K562 (cell line): ENCODE data around the gene IGFALS. TPM values are rescaled to one million over a fixed set of nuclear protein-coding genes. Genes with fewer than 3 reads are reported as not detected.
A peak's percentile ranks its signal among the peaks of the same experiment; 100 is the strongest.

Source experiments
- AFF1 ChIP-seq, 2 experiments: fragments of 450-650 bp; IDR thresholded peaks; 2 replicates each; pipeline ENCODE4 v1.6.1; 2018; ENCODE audit warnings: mild to moderate bottlenecking in 2 of 2, low read depth in 1 of 2; ENCODE audit not compliant: partially characterized antibody in 2 of 2
- BCOR ChIP-seq: fragments of 450-650 bp; IDR thresholded peaks from 2 replicates; pipeline ENCODE4 v1.6.1; 2016
- MXD1 ChIP-seq: fragments of 250-450 bp; sonication (Bioruptor Pico); IDR thresholded peaks from 2 replicates; pipeline ENCODE4 v1.8.0; 2021; ENCODE audit warnings: borderline replicate concordance, mild to moderate bottlenecking, moderate library complexity; ENCODE audit not compliant: poor library complexity, severe bottlenecking
- RBM39 ChIP-seq: fragments of 200-400 bp; formaldehyde crosslinking; optimal IDR thresholded peaks from 2 replicates; pipeline ENCODE3; 2018; ENCODE audit warnings: low read depth, low read length
- RFX5 ChIP-seq: IDR thresholded peaks from 2 replicates; pipeline ENCODE4 v1.6.1; 2011; ENCODE audit warnings: low read depth, mild to moderate bottlenecking, improper control_type of control experiment, low read length
- SOX6 ChIP-seq: fragments of 450-650 bp; IDR thresholded peaks from 2 replicates; pipeline ENCODE4 v1.6.1; 2014; ENCODE audit warnings: mild to moderate bottlenecking
- SPI1 ChIP-seq: IDR thresholded peaks from 2 replicates; pipeline ENCODE4 v1.6.1; 2011; ENCODE audit warnings: low read depth, low read length, control low read depth, borderline replicate concordance
- ZFP30 ChIP-seq: fragments of 250-450 bp; sonication (Bioruptor Pico); IDR thresholded peaks from 2 replicates; pipeline ENCODE4 v1.8.0; 2022; ENCODE audit warnings: moderate library complexity, mild to moderate bottlenecking, inconsistent platforms, borderline replicate concordance
- ZNF12 ChIP-seq: sonication (generic); formaldehyde crosslinking; IDR thresholded peaks from 2 replicates; pipeline ENCODE4 v1.4.0; 2020; ENCODE audit warnings: mild to moderate bottlenecking, missing genetic modification reagents
- ZNF76 ChIP-seq: fragments of 250-450 bp; sonication (Bioruptor Pico); IDR thresholded peaks from 2 replicates; pipeline ENCODE4 v1.4.0; 2020; ENCODE audit warnings: mild to moderate bottlenecking, moderate library complexity, borderline replicate concordance
- polyA plus RNA-seq, 8 experiments: library from polyadenylated mRNA; depleted of rRNA in 4 of 8; stranded (reverse) in 5 of 8; unstranded in 3 of 8; fragments of >200 nt; fragmentation: Nextera tagmentation in 2 of 8; fragmentation: Illumina TruSeq in 1 of 8; extraction: Ambion mirVana in 2 of 8; extraction: Trizol in 1 of 8; gene quantifications; 2 replicates each; pipeline versions ENCODE4 v1.2.1 to v1.2.3, GENCODE V29; 2011 to 2014; ENCODE audit warnings: inconsistent platforms in 1 of 8, missing spikeins in 1 of 8
- total RNA-seq, 7 experiments: library from RNA; depleted of rRNA in 6 of 7; stranded (reverse); fragments of >200 nt in 6 of 7; fragmentation: Illumina TruSeq in 2 of 7; extraction: Trizol in 2 of 7; gene quantifications; 2 replicates each; pipeline versions ENCODE4 v1.2.1 to v1.2.3, GENCODE V29; 2011 to 2021; ENCODE audit warnings: low replicate concordance in 1 of 7
- TF ChIP-seq, protein P1 (sequence below), 2 experiments: fragments of 450-650 bp; formaldehyde crosslinking in 1 of 2; IDR thresholded peaks; 2 replicates each; pipeline versions ENCODE4 v1.4.0 to v1.6.1; 2014 to 2020; ENCODE audit warnings: mild to moderate bottlenecking in 2 of 2, borderline replicate concordance in 1 of 2, low read depth in 1 of 2
- TF ChIP-seq, protein P2 (sequence below): sonication (generic); formaldehyde crosslinking; IDR thresholded peaks from 2 replicates; pipeline ENCODE4 v1.8.0; 2022; ENCODE audit warnings: mild to moderate bottlenecking, missing genetic modification reagents

Gene IGFALS
- total and polyA plus RNA-seq, 9 of the 15 experiments (the other 6 are each of a cell fraction or from before 2014, with no cell fraction given), result not detected

DNA sequence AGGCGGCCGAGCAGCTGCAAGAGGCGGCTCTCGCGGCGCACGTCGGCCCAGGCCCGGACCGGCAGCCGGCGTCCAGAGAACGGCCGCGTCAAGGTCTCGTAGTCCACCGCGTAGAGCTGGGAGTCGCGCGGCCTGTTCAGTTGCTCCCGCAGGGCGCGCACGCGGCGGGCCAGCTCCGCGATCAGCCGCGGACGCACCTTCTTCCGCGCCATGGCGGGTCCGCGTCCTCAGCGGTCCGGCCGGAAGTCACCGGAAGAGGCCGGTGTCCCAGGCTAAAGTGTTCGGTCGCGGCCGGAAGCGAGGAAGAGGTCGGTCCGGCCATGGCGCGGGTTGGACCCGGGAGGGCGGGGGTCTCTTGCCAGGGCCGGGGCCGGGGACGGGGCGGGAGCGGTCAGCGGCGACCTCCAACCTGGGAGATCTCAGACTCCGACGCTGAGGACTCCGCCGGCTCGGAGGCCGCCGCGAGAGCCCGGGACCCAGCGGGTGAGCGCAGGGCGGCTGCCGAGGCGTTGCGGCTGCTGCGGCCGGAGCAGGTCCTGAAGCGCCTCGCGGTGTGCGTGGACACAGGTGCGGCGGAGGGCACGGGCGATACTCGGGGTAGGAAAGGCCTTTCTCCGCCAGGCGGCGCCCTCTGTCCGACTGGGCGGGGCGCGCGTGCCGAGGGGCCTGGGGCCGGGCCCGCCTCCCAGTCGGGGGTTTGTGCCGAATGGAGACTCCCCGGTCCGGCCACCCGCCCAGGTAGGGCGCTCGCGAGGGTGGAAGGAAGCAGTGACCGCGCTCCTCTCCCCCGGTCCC, 20.4 kb downstream of the IGFALS start, which contains the start of gene MRPS34 (continued):
- TF ChIP-seq AFF1 (IDR thresholded peaks at IDR 0.05; ENCODE audit: low read depth in 1 of 2, partially characterized antibody in 2 of 2) (no peak), ZNF12 (0 out of 2 replicates have a peak, but pooled peaks have one; percentile 70), SOX6 (no peak; the same call in 1 of the 2 replicates), MXD1 (CRISPR knock-in tag) (peak; percentile 56), RBM39 (no peak), ZFP30 (CRISPR knock-in tag) (no peak), BCOR (no peak), RFX5 (no peak), SPI1 (no peak), ZNF76 (CRISPR knock-in tag) (no peak)
- TF ChIP-seq, protein P1, sequence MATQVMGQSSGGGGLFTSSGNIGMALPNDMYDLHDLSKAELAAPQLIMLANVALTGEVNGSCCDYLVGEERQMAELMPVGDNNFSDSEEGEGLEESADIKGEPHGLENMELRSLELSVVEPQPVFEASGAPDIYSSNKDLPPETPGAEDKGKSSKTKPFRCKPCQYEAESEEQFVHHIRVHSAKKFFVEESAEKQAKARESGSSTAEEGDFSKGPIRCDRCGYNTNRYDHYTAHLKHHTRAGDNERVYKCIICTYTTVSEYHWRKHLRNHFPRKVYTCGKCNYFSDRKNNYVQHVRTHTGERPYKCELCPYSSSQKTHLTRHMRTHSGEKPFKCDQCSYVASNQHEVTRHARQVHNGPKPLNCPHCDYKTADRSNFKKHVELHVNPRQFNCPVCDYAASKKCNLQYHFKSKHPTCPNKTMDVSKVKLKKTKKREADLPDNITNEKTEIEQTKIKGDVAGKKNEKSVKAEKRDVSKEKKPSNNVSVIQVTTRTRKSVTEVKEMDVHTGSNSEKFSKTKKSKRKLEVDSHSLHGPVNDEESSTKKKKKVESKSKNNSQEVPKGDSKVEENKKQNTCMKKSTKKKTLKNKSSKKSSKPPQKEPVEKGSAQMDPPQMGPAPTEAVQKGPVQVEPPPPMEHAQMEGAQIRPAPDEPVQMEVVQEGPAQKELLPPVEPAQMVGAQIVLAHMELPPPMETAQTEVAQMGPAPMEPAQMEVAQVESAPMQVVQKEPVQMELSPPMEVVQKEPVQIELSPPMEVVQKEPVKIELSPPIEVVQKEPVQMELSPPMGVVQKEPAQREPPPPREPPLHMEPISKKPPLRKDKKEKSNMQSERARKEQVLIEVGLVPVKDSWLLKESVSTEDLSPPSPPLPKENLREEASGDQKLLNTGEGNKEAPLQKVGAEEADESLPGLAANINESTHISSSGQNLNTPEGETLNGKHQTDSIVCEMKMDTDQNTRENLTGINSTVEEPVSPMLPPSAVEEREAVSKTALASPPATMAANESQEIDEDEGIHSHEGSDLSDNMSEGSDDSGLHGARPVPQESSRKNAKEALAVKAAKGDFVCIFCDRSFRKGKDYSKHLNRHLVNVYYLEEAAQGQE (IDR thresholded peaks at IDR 0.05; ENCODE audit: borderline replicate concordance), result peak; percentile 61
- TF ChIP-seq, protein P1 (CRISPR knock-in tag; IDR thresholded peaks at IDR 0.05; ENCODE audit: low read depth), result no peak
- TF ChIP-seq, protein P2, sequence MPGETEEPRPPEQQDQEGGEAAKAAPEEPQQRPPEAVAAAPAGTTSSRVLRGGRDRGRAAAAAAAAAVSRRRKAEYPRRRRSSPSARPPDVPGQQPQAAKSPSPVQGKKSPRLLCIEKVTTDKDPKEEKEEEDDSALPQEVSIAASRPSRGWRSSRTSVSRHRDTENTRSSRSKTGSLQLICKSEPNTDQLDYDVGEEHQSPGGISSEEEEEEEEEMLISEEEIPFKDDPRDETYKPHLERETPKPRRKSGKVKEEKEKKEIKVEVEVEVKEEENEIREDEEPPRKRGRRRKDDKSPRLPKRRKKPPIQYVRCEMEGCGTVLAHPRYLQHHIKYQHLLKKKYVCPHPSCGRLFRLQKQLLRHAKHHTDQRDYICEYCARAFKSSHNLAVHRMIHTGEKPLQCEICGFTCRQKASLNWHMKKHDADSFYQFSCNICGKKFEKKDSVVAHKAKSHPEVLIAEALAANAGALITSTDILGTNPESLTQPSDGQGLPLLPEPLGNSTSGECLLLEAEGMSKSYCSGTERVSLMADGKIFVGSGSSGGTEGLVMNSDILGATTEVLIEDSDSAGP (CRISPR knock-in tag), result no peak
